Pancreas (tissue), 10 donors: ENCODE results near the gene GBF1. TPM values are rescaled to one million over a fixed set of nuclear protein-coding genes. Genes with fewer than 3 reads are reported as not detected.

Experiments used
- ATAC-seq, 4 donors: fragments of 200-7000 bp; cut with Tn5 transposase; one replicate each; pipeline versions ENCODE4 v1.8.0 to v1.9.1; 2020; ENCODE audit warnings: mild to moderate bottlenecking in 4 of 4, moderate library complexity in 4 of 4
- DNase-seq, 6 donors: peaks; one replicate each; pipeline ENCODE4 v3.0.0-alpha.2; 2020
- FAIRE-seq: peaks from 2 replicates; lab custom pipeline; 2012; peaks lifted over from hg19 to GRCh38; lab: Jason Lieb, UNC
- H3K27ac ChIP-seq, 4 donors: fragments of 200-600 bp; sonication (generic); 1 replicate in 3 of 4; 2 replicates in 1 of 4; pipeline versions ENCODE4 v1.5.0 to v1.8.0; 2020
- H3K27me3 ChIP-seq, 4 donors: fragments of 200-600 bp; one replicate each; pipeline ENCODE4 v1.8.0; 2021
- H3K36me3 ChIP-seq, 3 donors: fragments of 200-600 bp; sonication (generic) in 1 of 3; one replicate each; pipeline versions ENCODE4 v1.5.0 to v1.8.0; 2020 to 2021
- H3K4me1 ChIP-seq, 3 donors: fragments of 200-600 bp; one replicate each; pipeline ENCODE4 v1.8.0; 2021
- H3K4me3 ChIP-seq, 4 donors: fragments of 200-600 bp; sonication (generic) in 2 of 4; one replicate each; pipeline versions ENCODE4 v1.5.0 to v1.8.0; 2020 to 2021
- H3K9me3 ChIP-seq, 4 donors: fragments of 200-600 bp; one replicate each; pipeline ENCODE4 v1.8.0; 2021
- CTCF ChIP-seq, 4 donors: fragments of 200-600 bp; sonication (generic) in 3 of 4; IDR thresholded peaks; one replicate each; pipeline versions ENCODE4 v1.5.0 to v1.8.0; 2021; ENCODE audit warnings: antibody characterized with exemption in 4 of 4
- WGBS, 2 donors: extraction: QIAGEN DNeasy Blood & Tissue Kit; methylation state at CpG; one replicate each; pipeline ENCODE4 v1.1.7; 2013; 5-methylcytosine and 5-hydroxymethylcytosine counted together
- intact Hi-C, 3 donors: fragments of 100-400 bp; cut with DNase I; formaldehyde crosslinking; loops; one replicate each; pipeline versions ENCODE4 v1.11.1 to v1.14.2; 2022
- polyA plus RNA-seq, 2 donors: library from polyadenylated mRNA; stranded (reverse); fragments of 200-250 nt; gene quantifications; one replicate each; pipeline ENCODE4 v1.2.3, GENCODE V29; 2013
- total RNA-seq, 6 donors: library from RNA; stranded (reverse); fragmentation: NEBNext Ultra II Directional in 4 of 6; extraction: Animal tissue kit (Norgen Biotek cat#: 25700) in 4 of 6; gene quantifications; one replicate each; pipeline versions ENCODE4 v1.2.1 to v1.2.4, GENCODE V29; 2021 to 2023
- donor health status: healthy with polysubstance abuse.
- donor health status: DM: no; HTN: no; CAD: no; lungs with moderate emphysema.
- donor health status: DM: no; HTN: no; CAD: no.
- donor health status: control.
- donor health status: control.
- donor health status: Bipolar disorder and iron deficiency.
- donor health status: DM: yes; HTN: yes; CAD: no.
- donor health status: DM: no; HTN: no; CAD: no.
- donor health status: DM: no; HTN: no; CAD: no.
- donor health status: DM: yes; HTN: yes; CAD: no.

The GBF1 gene
- total and polyA plus RNA-seq, 8 donors = 14.9 to 27.6 (median 18.2) TPM

- Histone ChIP-seq H3K9me3 (no peaks in the 10 kb centered on the region), H3K27me3 (peaks cover 0 to 12% (median 2%) of the 10 kb centered on the region in 4 donors), H3K4me1 (no peaks in the 10 kb centered on the region), H3K4me3 (no peak overlapping the region), H3K36me3 (no peaks in the 10 kb centered on the region), H3K27ac (no peak overlapping the region)
- FAIRE-seq (no peak), DNase-seq (peak in 1 of 6 donors; percentile 36), ATAC-seq (no peak)
- intact Hi-C loops = loop anchor here in 1 of 3 donors (10.0 kb wide), 1 partner anchor 179 kb away; no protein-coding TSS in a partner anchor
- 55 to 64% methylated on average over 6 of the region's 6 CpGs for WGBS, 2 donors
- no peak for TF ChIP-seq CTCF (IDR thresholded peaks at IDR 0.05)
Observed at GRCh38 chr10:102405632-102406031, 160.3 kb downstream of the GBF1 start.

GRCh38 chr10:102406815-102407214 lies 161.5 kb downstream of the GBF1 start:
- FAIRE-seq (no peak), DNase-seq (no peak)
- intact Hi-C loops = loop anchor here in 1 of 3 donors (10.0 kb wide), 1 partner anchor 178 kb away; no protein-coding TSS in a partner anchor

GRCh38 chr10:102407425-102408130 lies 162.2 kb downstream of the GBF1 start:
- ATAC-seq = no peak
- H3K27ac ChIP-seq = no peak overlapping the region
- H3K4me3 ChIP-seq = no peak overlapping the region
- TF ChIP-seq CTCF (IDR thresholded peaks at IDR 0.05) = no peak
- no peaks in the 10 kb centered on the region for H3K36me3 ChIP-seq
- no peak for DNase-seq
- FAIRE-seq = no peak
- no peaks in the 10 kb centered on the region for H3K4me1 ChIP-seq
- intact Hi-C loops = loop anchor here in 1 of 3 donors (10.0 kb wide), 1 partner anchor 177 kb away; no protein-coding TSS in a partner anchor
- 70 to 80% methylated on average over 13 of the region's 13 CpGs for WGBS, 2 donors
- H3K9me3 ChIP-seq = no peaks in the 10 kb centered on the region
- H3K27me3 ChIP-seq = peaks cover 0 to 20% (median 2%) of the 10 kb centered on the region in 4 donors

More at GRCh38 chr10:102406815-102407214, 161.5 kb downstream of the GBF1 start:
- no peaks in the 10 kb centered on the region for H3K4me1 ChIP-seq
- WGBS, 2 donors = 81 to 92% methylated on average over 2 of the region's 2 CpGs
- ATAC-seq = no peak
- no peaks in the 10 kb centered on the region for H3K36me3 ChIP-seq
- TF ChIP-seq CTCF (IDR thresholded peaks at IDR 0.05) = no peak
- peaks cover 0 to 17% (median 2%) of the 10 kb centered on the region in 4 donors for H3K27me3 ChIP-seq
- H3K9me3 ChIP-seq = no peaks in the 10 kb centered on the region
- no peak overlapping the region for H3K27ac ChIP-seq
- H3K4me3 ChIP-seq = no peak overlapping the region

GRCh38 chr10:102408131-102408727 lies 162.9 kb downstream of the GBF1 start:
- intact Hi-C loops = loop anchor here in 1 of 3 donors (10.0 kb wide), 1 partner anchor 177 kb away; no protein-coding TSS in a partner anchor
- DNase-seq (no peak), ATAC-seq (no peak), FAIRE-seq (no peak)
- Histone ChIP-seq H3K36me3 (no peaks in the 10 kb centered on the region), H3K27me3 (peaks cover 0 to 20% (median 2%) of the 10 kb centered on the region in 4 donors), H3K9me3 (no peaks in the 10 kb centered on the region), H3K27ac (no peak overlapping the region), H3K4me1 (no peaks in the 10 kb centered on the region), H3K4me3 (peak overlapping the region in 2 of 4 donors; percentile 20 to 41)
- TF ChIP-seq CTCF (IDR thresholded peaks at IDR 0.05) = no peak
- 52 to 53% methylated on average over 14 of the region's 14 CpGs for WGBS, 2 donors
